Right ventricle myocardium superior (tissue), 1 donor: ENCODE results near the gene AP3B1. TPM values are rescaled to one million over a fixed set of nuclear protein-coding genes. Genes with fewer than 3 reads are reported as not detected.
A peak's percentile ranks its signal among the peaks of the same experiment; 100 is the strongest.

Experiments
- ATAC-seq: fragments of 200-7000 bp; cut with Tn5 transposase; one replicate; pipeline ENCODE4 v1.9.1; 2020; ENCODE audit warnings: mild to moderate bottlenecking; ENCODE audit not compliant: poor library complexity
- DNase-seq: peaks from one replicate; pipeline ENCODE4 v3.0.0-alpha.2; 2020
- intact Hi-C: fragments of 100-400 bp; cut with DNase I; formaldehyde crosslinking; loops from one replicate; pipeline ENCODE4 v1.11.2; 2022
- long read RNA-seq: library from polyadenylated mRNA; unstranded; transcript quantifications from one replicate; pipeline ENCODE4 v2.0.0, GENCODE V29; 2021
- total RNA-seq: library from RNA; stranded (reverse); fragmentation: NEBNext Ultra II Directional; extraction: Animal tissue kit (Norgen Biotek cat#: 25700); gene quantifications from one replicate; pipeline ENCODE4 v1.2.1, GENCODE V29; 2021
- donor health status: DM: no; HTN: yes; CAD: no; lungs with severe emphysema.

Gene AP3B1, protein sequence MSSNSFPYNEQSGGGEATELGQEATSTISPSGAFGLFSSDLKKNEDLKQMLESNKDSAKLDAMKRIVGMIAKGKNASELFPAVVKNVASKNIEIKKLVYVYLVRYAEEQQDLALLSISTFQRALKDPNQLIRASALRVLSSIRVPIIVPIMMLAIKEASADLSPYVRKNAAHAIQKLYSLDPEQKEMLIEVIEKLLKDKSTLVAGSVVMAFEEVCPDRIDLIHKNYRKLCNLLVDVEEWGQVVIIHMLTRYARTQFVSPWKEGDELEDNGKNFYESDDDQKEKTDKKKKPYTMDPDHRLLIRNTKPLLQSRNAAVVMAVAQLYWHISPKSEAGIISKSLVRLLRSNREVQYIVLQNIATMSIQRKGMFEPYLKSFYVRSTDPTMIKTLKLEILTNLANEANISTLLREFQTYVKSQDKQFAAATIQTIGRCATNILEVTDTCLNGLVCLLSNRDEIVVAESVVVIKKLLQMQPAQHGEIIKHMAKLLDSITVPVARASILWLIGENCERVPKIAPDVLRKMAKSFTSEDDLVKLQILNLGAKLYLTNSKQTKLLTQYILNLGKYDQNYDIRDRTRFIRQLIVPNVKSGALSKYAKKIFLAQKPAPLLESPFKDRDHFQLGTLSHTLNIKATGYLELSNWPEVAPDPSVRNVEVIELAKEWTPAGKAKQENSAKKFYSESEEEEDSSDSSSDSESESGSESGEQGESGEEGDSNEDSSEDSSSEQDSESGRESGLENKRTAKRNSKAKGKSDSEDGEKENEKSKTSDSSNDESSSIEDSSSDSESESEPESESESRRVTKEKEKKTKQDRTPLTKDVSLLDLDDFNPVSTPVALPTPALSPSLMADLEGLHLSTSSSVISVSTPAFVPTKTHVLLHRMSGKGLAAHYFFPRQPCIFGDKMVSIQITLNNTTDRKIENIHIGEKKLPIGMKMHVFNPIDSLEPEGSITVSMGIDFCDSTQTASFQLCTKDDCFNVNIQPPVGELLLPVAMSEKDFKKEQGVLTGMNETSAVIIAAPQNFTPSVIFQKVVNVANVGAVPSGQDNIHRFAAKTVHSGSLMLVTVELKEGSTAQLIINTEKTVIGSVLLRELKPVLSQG
- total RNA-seq = 20.2 TPM
- long read RNA-seq, full-length matches to known transcripts = 12 of 30 reads
- long read RNA-seq, partial matches to known transcripts = 14 of 30 reads
- long read RNA-seq, other reads (novel, unspliced or antisense) = 4 of 30 reads

DNA sequence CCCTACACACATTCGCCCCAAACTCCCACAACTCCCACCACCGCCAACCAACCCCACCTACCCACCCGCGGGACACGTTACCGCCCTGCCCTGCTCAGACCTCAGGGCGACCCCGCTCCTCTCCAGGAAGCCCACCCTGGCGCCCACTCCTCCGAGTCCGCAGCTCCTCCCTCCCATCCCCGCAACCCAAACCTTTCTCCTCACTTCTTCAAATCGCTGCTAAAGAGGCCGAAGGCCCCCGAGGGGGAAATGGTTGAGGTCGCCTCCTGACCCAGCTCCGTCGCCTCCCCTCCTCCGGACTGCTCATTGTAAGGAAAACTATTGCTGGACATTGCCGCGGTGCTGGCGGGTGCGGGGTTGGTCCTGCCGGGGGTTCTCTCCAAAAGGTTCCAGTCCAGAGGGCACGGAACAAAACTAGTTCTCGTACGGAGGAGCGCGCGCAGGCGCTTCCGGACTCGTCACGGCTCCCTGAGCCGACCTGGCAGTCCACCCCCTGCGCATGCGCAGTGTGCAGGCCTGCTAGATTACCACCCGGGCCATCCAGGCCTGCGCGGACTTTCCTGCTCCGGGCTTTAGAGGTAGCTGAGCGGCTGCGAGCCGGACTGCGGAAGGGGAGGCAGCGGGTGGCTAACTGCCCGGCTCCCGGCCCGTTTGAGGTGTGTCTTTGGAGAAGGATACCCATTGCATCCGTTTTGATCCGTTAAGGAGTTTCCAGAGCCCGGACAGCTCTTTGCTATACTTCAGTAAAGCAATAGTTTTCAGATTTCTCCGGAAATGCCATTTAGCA is at the start of gene AP3B1:
AP3B1 (minus strand) TSS at position 451 of the 787 bp plus-strand sequence; CDS start at position 332, 119 bp downstream.
- ATAC-seq (peak; percentile 97), DNase-seq (peak; percentile 100)
- intact Hi-C loops = loop anchor here (2.0 kb wide), 1 partner anchor 66 kb away; the partner anchor contains the start of gene SCAMP1

DNA sequence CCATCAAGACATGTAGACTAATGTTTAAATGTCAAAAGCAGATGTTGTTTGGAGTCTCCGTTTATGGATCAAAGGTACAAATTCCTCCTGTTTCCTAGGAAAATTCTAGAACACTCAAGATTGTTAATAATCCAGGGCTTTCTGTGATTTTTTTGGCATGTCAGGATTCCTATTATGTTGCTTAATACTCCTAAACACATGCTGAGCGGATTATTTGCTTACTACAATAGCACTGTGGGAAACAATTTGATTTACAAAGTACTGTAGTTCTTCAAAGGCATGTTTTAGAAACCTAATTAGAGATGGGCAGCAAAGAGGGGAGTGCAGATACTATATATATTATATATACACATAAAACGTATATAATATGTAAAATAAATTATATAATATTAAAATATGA is 46.9 kb upstream of the AP3B1 start:
- ATAC-seq (no peak), DNase-seq (no peak)
- intact Hi-C loops = no loop called here

- intact Hi-C loops = no loop called here
- DNase-seq = no peak
- ATAC-seq = no peak
Observed at GRCh38 chr5:78339617-78340436, 45.3 kb upstream of the AP3B1 start.

DNA sequence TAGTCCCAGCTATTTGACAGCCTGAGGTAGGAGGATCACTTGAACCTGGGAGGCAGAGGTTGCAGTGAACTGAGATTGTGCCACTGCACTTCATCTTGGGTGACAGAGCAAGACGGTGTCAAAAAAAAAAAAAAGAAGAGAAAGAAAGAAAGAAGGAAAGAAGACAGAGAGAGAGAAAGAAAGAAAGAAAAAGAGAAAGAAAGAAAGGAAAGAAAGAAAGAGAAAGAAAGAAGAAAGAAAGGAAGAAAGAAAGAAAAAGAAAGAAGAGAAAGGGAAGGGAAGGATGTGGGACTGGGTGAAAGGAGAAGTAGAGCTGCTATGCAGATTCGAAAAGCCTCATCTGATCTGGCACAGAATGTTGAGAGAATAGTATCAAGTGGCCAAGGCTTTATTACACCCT is 42.2 kb upstream of the AP3B1 start:
- DNase-seq (no peak), ATAC-seq (no peak)
- intact Hi-C loops = no loop called here

DNA sequence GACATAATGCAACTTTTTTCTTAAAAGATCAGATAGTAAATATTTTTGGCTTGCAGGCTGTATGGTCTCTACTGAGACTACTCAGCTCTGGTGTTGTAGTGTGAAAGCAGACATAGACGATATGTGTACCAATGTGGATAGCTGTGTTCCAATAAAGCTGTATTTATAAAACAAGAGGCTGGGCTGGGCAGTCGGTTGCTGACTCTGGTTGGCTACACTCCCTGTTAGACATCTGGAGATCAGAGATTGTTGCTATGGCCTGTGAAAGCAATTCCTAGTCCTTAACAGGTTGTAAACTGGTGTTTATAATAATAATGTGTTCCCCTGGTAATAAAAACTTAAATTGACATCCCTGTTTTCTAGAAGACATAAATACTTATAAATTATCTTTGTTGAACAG is 41.5 kb upstream of the AP3B1 start:
- no peak for DNase-seq
- intact Hi-C loops = no loop called here
- ATAC-seq = no peak

DNA sequence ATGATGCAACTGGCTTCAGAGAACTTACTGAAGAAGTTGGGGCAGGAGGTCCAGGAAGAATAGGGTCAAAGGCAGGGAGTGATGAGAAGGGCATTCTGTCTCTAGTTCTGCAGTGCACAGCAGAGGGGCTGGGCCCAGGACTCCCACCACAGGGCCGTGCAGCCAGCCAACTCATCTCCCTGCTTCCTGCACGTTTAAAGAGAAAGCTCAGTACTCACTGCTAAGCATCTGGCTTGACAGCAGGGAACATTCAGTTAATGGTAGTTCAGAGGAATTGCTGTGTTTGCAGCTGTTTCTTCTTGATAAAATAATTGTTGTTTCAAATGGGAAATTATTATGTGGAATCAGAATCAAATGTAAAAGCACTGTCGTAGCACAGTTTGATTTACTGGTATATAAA is 40.3 kb upstream of the AP3B1 start:
- no peak for DNase-seq
- ATAC-seq = no peak
- intact Hi-C loops = no loop called here

DNA sequence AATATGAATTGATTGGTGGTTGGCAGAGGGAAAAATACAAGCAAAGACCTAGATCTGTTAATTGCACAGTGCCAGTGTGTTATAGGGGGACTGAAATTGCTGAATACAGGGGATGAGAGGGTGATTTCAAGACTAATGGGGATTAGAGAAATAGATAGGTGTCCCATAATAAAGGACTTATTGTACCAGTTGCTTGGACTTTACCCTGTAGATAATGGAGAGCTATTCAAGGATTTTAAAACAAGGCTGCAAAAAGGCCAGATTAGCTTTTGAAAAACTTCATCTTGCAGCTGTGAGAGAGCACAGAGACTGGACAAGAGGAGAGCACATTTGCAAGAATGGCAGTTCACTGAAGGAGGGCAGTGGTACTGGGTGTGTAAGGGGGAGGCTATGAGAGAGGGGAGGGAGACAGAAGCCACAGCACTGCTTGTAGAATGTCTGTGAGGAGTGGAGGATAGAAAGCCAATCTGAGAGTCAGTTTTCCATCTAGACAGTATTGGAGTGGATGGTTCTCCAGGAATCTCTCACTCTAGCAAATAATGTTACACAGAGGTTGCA is 37.1 kb upstream of the AP3B1 start:
- no peak for ATAC-seq
- no peak for DNase-seq
- intact Hi-C loops = no loop called here

GRCh38 chr5:78328585-78329173 is 34.2 kb upstream of the AP3B1 start:
- DNase-seq (no peak), ATAC-seq (no peak)
- intact Hi-C loops = no loop called here

GRCh38 chr5:78327761-78328510 is 33.4 kb upstream of the AP3B1 start:
- DNase-seq (no peak), ATAC-seq (no peak)

DNA sequence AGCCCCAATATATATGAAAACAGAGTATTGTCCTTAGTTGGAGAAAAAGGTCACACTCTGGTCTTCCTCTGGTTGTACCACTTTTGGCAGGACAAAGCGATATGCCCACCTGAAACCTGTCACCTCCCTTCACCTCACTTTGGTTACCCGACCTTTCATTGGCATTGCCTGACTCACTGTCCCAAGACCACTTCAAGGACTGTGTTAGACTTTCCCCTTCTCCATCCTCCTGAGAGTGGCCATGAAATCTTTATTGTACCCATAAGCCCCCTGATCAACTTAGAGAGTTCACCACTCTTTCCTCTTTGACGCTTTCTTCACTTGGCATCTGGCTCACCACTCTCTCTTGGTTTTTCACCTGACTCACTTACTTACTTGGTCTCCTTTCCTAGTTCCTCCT is 32.4 kb upstream of the AP3B1 start:
- no peak for DNase-seq
- ATAC-seq = no peak
- intact Hi-C loops = no loop called here

More at GRCh38 chr5:78327761-78328510, 33.4 kb upstream of the AP3B1 start:
- intact Hi-C loops = no loop called here

DNA sequence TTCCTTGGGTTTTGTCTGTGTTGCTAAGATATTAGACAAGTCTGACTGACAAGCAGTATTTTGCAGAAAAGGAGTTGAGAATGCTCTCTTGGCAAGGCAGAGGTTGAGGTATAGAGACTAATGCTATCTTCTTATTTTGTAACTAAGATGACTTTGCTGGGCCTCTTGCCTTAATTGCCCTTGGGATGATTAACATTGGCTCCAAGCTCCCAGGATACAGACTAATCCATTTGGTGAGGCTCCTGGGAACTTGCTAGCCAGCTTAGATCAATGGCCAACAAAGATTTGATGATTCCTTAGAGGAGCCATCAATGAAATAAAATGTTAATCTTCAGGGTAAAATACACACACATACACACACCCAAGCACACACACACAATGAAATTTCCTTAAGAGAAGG is 28.7 kb upstream of the AP3B1 start:
- ATAC-seq (no peak), DNase-seq (no peak)
- intact Hi-C loops = no loop called here

DNA sequence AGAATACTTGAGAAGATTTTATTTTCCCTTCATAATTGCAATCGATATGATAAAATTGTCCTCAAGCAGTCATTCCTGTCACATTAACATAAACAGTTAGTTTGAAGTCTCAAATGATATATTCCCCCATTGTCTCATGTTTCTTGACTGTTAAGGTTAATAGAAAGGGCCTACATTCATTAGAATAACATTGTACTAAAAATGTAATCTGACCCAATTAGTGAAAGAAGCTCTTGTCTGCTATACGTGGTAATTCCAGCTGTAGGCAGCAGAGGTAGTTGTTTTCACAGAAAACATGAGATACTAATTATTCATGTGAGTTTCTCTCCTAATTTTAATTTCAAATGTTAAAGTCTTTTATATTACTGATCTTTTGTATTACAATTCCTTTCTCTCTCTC is 25.9 kb upstream of the AP3B1 start:
- intact Hi-C loops = no loop called here
- ATAC-seq (peak; percentile 57), DNase-seq (no peak)

GRCh38 chr5:78318337-78318736 is 23.8 kb upstream of the AP3B1 start:
- no peak for ATAC-seq
- DNase-seq = no peak
- intact Hi-C loops = loop anchor here (5.0 kb wide), 1 partner anchor 639 kb away; no protein-coding TSS in a partner anchor

- ATAC-seq (no peak), DNase-seq (no peak)
- intact Hi-C loops = loop anchor here (5.0 kb wide), 1 partner anchor 640 kb away; no protein-coding TSS in a partner anchor
Observed at GRCh38 chr5:78317515-78317914, 23.0 kb upstream of the AP3B1 start.

DNA sequence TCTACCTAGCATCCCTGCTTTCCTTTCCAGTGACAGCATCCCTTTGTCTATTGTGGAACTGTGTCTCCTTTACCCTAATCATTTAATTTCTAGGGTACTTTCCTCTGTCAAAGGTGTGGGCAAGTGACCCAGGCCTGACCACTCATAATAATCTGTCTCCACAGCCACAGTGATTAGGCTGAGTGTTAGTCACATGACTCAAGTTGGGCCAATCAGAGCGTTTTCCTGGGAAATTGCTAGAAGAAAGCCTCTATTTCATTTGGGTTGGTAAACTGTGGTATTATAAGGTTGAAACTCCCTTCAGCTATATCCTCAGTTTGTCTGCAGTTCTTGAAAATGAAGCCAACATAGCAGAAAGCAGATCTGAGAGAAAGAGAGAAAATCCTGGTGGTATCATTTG is 14.2 kb upstream of the AP3B1 start:
- ATAC-seq (no peak), DNase-seq (no peak)
- intact Hi-C loops = no loop called here

DNA sequence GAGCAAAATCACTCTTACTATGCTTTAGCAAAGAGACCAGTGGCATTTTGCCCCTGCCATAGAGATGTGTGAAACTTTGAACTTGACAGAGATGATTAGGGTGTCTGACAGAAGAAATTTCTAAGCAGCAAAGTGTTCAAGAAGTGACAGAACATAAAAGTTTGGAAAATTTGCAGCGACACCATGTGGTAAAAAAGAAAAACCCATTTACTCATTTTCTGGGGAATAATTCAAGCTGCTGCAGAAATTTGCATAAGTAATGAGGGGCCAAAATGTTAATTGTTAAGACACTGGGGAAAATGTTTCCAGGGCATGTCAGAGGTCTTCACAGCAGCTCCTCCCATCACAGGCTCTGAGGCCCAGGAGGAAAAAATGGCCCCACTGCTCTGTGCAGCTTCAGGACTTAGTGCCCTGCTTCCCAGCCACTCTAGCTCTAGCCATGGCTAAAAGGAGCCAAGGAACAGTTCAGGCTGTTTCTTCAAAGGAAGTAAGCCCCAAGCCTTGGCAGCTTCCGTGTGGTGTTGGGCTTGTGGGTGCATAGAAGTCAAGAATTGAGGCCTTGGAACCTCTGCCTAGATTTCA is 6.1 kb upstream of the AP3B1 start:
- intact Hi-C loops = no loop called here
- ATAC-seq (no peak), DNase-seq (no peak)
